Heart left ventricle (tissue), 16 donors: ENCODE results near the gene CLEC4D. TPM values are rescaled to one million over a fixed set of nuclear protein-coding genes. Genes with fewer than 3 reads are reported as not detected.

Experiments used
- ATAC-seq, 4 donors: fragments of 200-7000 bp; cut with Tn5 transposase; one replicate each; pipeline ENCODE4 v1.9.1; 2020 to 2022; ENCODE audit warnings: moderate library complexity in 4 of 4, mild to moderate bottlenecking in 3 of 4, moderate number of reproducible peaks in 1 of 4
- DNase-seq, 5 donors: peaks; one replicate each; pipeline ENCODE4 v3.0.0-alpha.2; 2020
- H3K27ac ChIP-seq, 12 donors: fragments of 200-600 bp; sonication (generic) in 4 of 12; one replicate each; pipeline versions ENCODE4 v1.5.0 to v1.8.0; 2016 to 2022; ENCODE audit warnings: mild to moderate bottlenecking in 2 of 12
- H3K27me3 ChIP-seq, 9 donors: fragments of 200-600 bp; sonication (generic) in 2 of 9; one replicate each; pipeline versions ENCODE4 v1.5.1 to v1.8.0; 2016 to 2022; ENCODE audit warnings: mild to moderate bottlenecking in 3 of 9
- H3K36me3 ChIP-seq, 9 donors: fragments of 200-600 bp; sonication (generic) in 2 of 9; one replicate each; pipeline versions ENCODE4 v1.5.0 to v1.8.0; 2018 to 2022; ENCODE audit warnings: mild to moderate bottlenecking in 2 of 9
- H3K4me1 ChIP-seq, 12 donors: fragments of 200-600 bp; sonication (generic) in 4 of 12; one replicate each; pipeline versions ENCODE4 v1.5.0 to v1.8.0; 2016 to 2022; ENCODE audit warnings: mild to moderate bottlenecking in 3 of 12
- H3K4me3 ChIP-seq, 12 donors: fragments of 200-600 bp; sonication (generic) in 4 of 12; one replicate each; pipeline versions ENCODE4 v1.5.0 to v1.8.0; 2017 to 2022; ENCODE audit warnings: mild to moderate bottlenecking in 9 of 12, moderate library complexity in 4 of 12
- H3K9me3 ChIP-seq, 12 donors: fragments of 200-600 bp; sonication (generic) in 4 of 12; one replicate each; pipeline versions ENCODE4 v1.5.0 to v1.8.0; 2016 to 2022; ENCODE audit warnings: mild to moderate bottlenecking in 1 of 12
- POLR2A ChIP-seq, 2 donors: fragments of 450-650 bp; IDR thresholded peaks; one replicate each; pipeline ENCODE4 v1.6.1; 2017; ENCODE audit warnings: antibody characterized with exemption in 2 of 2, mild to moderate bottlenecking in 2 of 2, moderate library complexity in 2 of 2
- WGBS, 4 donors: extraction: QIAGEN DNeasy Blood & Tissue Kit in 2 of 4; methylation state at CpG; one replicate each; pipeline versions ENCODE4 v1.1.5 to v1.1.7; 2013 to 2018; 5-methylcytosine and 5-hydroxymethylcytosine counted together
- intact Hi-C, 10 donors: fragments of 100-400 bp; cut with DNase I; formaldehyde crosslinking; loops; one replicate each; pipeline versions ENCODE4 v1.11.1 to v1.14.2; 2022
- long read RNA-seq, 3 donors: library from polyadenylated mRNA; unstranded; transcript quantifications; one replicate each; pipeline ENCODE4 v2.0.0, GENCODE V29; 2020 to 2021
- polyA plus RNA-seq, 2 donors: library from polyadenylated mRNA; stranded (reverse); fragments of 200-250 nt; gene quantifications; one replicate each; pipeline ENCODE4 v1.2.3, GENCODE V29; 2013
- total RNA-seq, 9 donors: library from RNA; depleted of rRNA in 2 of 9; stranded (reverse); fragments of >200 nt in 2 of 9; fragmentation: NEBNext Ultra II Directional in 3 of 9; extraction: Animal tissue kit (Norgen Biotek cat#: 25700) in 3 of 9; gene quantifications; one replicate each; pipeline versions ENCODE4 v1.1.0 to v1.2.4, GENCODE V29; 2016 to 2023
- TF ChIP-seq, protein P1 (sequence below), 12 donors: fragments of 200-600 bp; sonication (generic) in 4 of 12; IDR thresholded peaks; one replicate each; pipeline versions ENCODE4 v1.5.0 to v1.8.0; 2018 to 2022; ENCODE audit warnings: antibody characterized with exemption in 12 of 12, mild to moderate bottlenecking in 5 of 12
- donor health status: ischemic (EF 13 %, LVEDD 7.1; RV severe dilation, severe dysfunction).
- donor health status: healthy with polysubstance abuse.
- donor health status: DM: no; HTN: yes; CAD: no.
- donor health status: DM: no; HTN: no; CAD: no.
- donor health status: ischemic (EF 25% LVEDD 6.9; RV normal size, moderate dysfunction).
- donor health status: ischemic (EF 25% LVEDD 5.7; RV mildly dilated, moderate dysfunction).
- donor health status: healthy.
- donor health status: DM: yes; HTN: yes; CAD: no.
- donor health status: ischemic (EF 35%, LVEDD 5.7; RV mildly dilated, moderate dysfunction).
- donor health status: nonischemic (EF 11% LVEDD 7.7; RV severe dilation, severe dysfunction).
- donor health status: DM: yes; HTN: yes; CAD: no.
- donor health status: PGD.
- donor health status: ischemic (EF 29% LVEDD 5.4; RV normal size, mild dysfunction).
- donor health status: nonischemic (EF 23%, LVEDD 6.1; RV moderate dilation, normal function).

The CLEC4D gene
- total RNA-seq (under 1 TPM in 5 of 9 donors, not detected in 4; 0.14 to 0.72 (median 0.35) TPM), polyA plus RNA-seq (under 1 TPM in 1 of 2 donors, not detected in 1; 0.10 TPM)
- long read RNA-seq, donor 1: 0 reads
- long read RNA-seq, donor 2: 0 reads
- long read RNA-seq, donor 3: 0 reads

- TF ChIP-seq, protein P1, sequence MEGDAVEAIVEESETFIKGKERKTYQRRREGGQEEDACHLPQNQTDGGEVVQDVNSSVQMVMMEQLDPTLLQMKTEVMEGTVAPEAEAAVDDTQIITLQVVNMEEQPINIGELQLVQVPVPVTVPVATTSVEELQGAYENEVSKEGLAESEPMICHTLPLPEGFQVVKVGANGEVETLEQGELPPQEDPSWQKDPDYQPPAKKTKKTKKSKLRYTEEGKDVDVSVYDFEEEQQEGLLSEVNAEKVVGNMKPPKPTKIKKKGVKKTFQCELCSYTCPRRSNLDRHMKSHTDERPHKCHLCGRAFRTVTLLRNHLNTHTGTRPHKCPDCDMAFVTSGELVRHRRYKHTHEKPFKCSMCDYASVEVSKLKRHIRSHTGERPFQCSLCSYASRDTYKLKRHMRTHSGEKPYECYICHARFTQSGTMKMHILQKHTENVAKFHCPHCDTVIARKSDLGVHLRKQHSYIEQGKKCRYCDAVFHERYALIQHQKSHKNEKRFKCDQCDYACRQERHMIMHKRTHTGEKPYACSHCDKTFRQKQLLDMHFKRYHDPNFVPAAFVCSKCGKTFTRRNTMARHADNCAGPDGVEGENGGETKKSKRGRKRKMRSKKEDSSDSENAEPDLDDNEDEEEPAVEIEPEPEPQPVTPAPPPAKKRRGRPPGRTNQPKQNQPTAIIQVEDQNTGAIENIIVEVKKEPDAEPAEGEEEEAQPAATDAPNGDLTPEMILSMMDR (IDR thresholded peaks at IDR 0.05): no peak
- TF ChIP-seq POLR2A (IDR thresholded peaks at IDR 0.05): no peak
- H3K27me3 ChIP-seq: peaks cover 0 to 29% (median 0%) of the 10 kb centered on the region in 9 donors
- peak within 1 kb of the TSS in 2 of 12 donors; percentile 1 to 29 for H3K4me3 ChIP-seq
- H3K9me3 ChIP-seq: no peaks in the 10 kb centered on the region
- no peaks in the 10 kb centered on the region for H3K36me3 ChIP-seq
- intact Hi-C loops: no loop called here
- ATAC-seq (no peak), DNase-seq (no peak)
- H3K27ac ChIP-seq: peak within 1 kb of the TSS in 1 of 12 donors; percentile 76
- 78 to 89% (median 87%) methylated on average over 4 of the region's 4 CpGs for WGBS, 4 donors
- peaks cover 0 to 3% (median 0%) of the 10 kb centered on the region in 12 donors for H3K4me1 ChIP-seq
Measured at GRCh38 chr12:8513256-8513655, at the start of gene CLEC4D. TSS of gene CLEC4D (plus strand) at chr12:8513503. CDS start at chr12:8513733, 230 bp downstream.

GRCh38 chr12:8465301-8465996, 47.9 kb upstream of the CLEC4D start:
- WGBS, 4 donors: 0 to 31% (median 0%) methylated on average over 2 of the region's 2 CpGs
- Histone ChIP-seq H3K4me3 (no peak overlapping the region), H3K4me1 (peaks cover 0 to 5% (median 0%) of the 10 kb centered on the region in 12 donors), H3K36me3 (no peaks in the 10 kb centered on the region), H3K27me3 (peaks cover 0 to 10% (median 0%) of the 10 kb centered on the region in 9 donors), H3K27ac (peak overlapping the region in 1 of 12 donors; percentile 67), H3K9me3 (peaks cover 0 to 14% (median 0%) of the 10 kb centered on the region in 12 donors)
- no peak for DNase-seq
- no peak for ATAC-seq
- TF ChIP-seq, protein P1 (IDR thresholded peaks at IDR 0.05): no peak
- TF ChIP-seq POLR2A (IDR thresholded peaks at IDR 0.05): no peak
- intact Hi-C loops: no loop called here

GRCh38 chr12:8466241-8466640, 47.1 kb upstream of the CLEC4D start:
- TF ChIP-seq, protein P1 (IDR thresholded peaks at IDR 0.05): no peak
- TF ChIP-seq POLR2A (IDR thresholded peaks at IDR 0.05): no peak
- DNase-seq: no peak
- H3K27ac ChIP-seq: peak overlapping the region in 1 of 12 donors; percentile 67
- ATAC-seq: peak in 1 of 4 donors; percentile 28
- peaks cover 0 to 5% (median 0%) of the 10 kb centered on the region in 12 donors for H3K4me1 ChIP-seq
- peaks cover 0 to 9% (median 0%) of the 10 kb centered on the region in 9 donors for H3K27me3 ChIP-seq
- H3K36me3 ChIP-seq: no peaks in the 10 kb centered on the region
- no peak overlapping the region for H3K4me3 ChIP-seq
- peaks cover 0 to 14% (median 0%) of the 10 kb centered on the region in 12 donors for H3K9me3 ChIP-seq
- intact Hi-C loops: no loop called here

GRCh38 chr12:8471090-8471489, 42.2 kb upstream of the CLEC4D start:
- Histone ChIP-seq H3K4me3 (no peak overlapping the region), H3K36me3 (no peaks in the 10 kb centered on the region), H3K4me1 (peaks cover 0 to 2% (median 0%) of the 10 kb centered on the region in 12 donors), H3K27me3 (peaks cover 0 to 14% (median 0%) of the 10 kb centered on the region in 9 donors), H3K27ac (no peak overlapping the region), H3K9me3 (peaks cover 0 to 14% (median 0%) of the 10 kb centered on the region in 12 donors)
- TF ChIP-seq, protein P1 (IDR thresholded peaks at IDR 0.05): no peak
- no peak for TF ChIP-seq POLR2A (IDR thresholded peaks at IDR 0.05)
- intact Hi-C loops: no loop called here
- WGBS, 4 donors: 65 to 75% (median 69%) methylated on average over 1 of the region's 1 CpG
- no peak for ATAC-seq
- no peak for DNase-seq
